Left lobe of liver (tissue), 2 donors: ENCODE results near the gene SLC50A1. TPM values are rescaled to one million over a fixed set of nuclear protein-coding genes. Genes with fewer than 3 reads are reported as not detected.
A peak's percentile ranks its signal among the peaks of the same experiment; 100 is the strongest.

ENCODE experiments used
- ATAC-seq: fragments of 200-7000 bp; cut with Tn5 transposase; one replicate; pipeline ENCODE4 v1.9.1; 2020; ENCODE audit warnings: mild to moderate bottlenecking, moderate library complexity
- DNase-seq: peaks from one replicate; pipeline ENCODE4 v3.0.0-alpha.2; 2020; ENCODE audit warnings: low spot score
- total RNA-seq: library from RNA; stranded (reverse); gene quantifications from one replicate; pipeline ENCODE4 v1.2.1, GENCODE V29; 2021
- donor health status: DM: no; HTN: no; CAD: no; lungs with moderate emphysema.
- donor health status: DM: no; HTN: yes; CAD: no.

SLC50A1 gene
- total RNA-seq, 1 donor from 2014 or later = 22.4 TPM

DNA sequence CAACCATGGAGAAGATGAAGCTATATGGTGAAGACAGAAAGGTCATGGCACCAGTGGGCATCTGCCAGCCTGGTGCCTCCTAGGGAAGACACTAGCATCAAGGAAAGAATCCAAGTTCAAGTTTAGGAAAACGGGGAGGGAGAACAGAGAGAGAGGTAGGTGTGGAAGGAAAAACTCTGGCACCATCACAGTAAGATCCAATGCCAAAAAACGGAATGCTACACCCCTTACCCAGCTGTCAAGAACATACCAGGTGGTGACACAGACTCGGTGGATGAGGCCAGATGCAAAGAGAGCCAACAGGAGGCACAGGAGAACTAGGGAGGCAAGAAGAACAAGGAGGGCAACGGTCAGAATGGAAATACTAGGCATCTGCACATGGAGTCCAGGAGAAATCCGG lies 33.9 kb downstream of the SLC50A1 start:
- ATAC-seq (no peak), DNase-seq (peak; percentile 21)

DNA sequence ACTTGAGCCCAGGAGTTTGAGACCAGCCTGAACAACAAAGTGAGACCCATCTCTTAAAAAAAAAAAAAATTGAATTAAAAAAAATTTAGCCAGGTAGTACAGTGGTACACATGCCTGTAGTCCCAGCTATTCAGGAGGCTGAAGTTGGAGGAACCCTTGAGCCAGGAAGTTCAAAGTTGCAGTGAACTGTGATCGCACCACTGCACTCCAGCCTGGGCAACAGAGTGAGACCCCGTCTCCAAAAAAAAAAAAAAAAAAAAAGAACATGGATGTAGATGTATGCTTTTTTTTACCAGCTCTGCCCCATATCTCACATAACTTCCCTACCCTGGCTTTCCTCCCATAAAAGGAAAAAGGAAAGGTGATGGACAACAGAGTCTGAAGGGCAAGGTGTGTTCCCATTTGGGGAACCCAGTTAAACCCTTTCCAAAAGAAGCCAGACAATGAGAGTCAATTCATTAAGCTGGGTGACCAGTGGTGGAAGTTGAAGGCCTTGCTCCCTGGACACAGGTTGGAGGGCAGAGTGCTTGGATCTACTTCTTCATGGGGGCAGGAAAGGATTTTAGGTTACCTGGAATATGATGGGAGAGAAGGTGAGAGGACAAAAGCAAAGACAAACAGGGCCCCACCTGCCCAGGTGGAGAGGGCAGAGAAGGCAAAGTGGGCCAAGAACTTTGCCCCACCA lies 34.6 kb downstream of the SLC50A1 start:
- no peak for ATAC-seq

DNA sequence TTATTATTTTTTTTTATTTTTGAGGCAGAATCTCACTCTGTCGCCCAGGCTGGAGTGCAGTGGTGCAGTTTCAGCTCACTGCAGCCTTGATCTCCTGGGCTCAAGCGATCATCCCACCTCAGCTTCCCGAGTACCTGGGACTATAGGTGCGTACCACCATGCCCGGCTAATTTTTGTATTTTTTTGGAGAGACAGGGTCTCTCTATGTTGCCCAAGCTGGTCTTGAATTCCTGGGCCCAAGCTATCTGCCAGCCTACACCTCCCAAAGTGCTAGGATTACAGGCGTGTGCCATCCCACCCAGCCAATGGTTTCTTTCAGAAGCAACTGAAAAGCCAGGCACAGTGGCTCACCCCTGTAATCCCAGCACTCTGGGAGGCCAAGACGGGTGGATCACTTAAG lies 35.2 kb downstream of the SLC50A1 start:
- DNase-seq = peak; percentile 30
- no peak for ATAC-seq

More for the DNA sequence above, 34.6 kb downstream of the SLC50A1 start:
- DNase-seq = peak; percentile 26

DNA sequence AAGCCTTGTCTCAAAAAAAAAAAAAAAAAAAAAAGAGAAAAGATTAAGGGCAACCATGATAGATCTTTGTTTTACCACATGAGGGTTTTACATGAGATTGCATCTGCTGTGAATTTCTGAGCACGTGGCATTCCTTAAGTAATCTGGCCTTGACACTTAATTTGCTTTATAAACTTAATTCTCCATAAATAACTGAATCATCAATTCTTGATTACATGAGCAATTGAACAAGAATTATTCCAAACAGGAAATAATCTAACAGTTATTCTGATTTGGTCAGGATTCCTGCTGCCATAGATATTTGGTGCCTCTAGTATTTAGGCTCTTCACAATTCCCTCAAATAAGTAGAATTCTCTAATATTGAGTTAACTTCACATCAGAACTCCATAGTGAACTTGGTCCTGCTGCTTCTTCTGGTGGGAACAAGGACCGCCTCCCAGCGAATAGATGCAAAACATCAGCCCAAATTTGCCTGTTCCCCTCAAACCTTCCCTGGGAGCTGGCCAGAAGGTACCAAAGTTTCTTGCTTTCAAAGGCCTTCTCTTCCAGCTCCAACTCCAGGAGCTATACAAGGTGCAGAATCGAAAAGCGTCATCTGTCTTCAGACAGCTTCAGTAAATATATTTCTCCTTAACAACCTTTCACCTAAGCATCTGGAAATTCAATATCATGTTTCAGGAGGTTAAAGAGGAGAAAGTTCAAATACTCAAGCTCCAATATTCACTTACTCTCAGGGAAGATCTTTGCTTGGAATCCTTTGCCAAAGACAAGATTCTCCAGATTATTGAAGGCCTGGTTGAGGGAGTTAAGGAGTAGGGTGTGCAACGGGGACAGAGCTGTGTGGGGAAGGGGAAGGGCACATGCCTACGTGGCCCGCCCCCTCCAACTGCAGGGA lies 36.4 kb downstream of the SLC50A1 start:
- no peak for ATAC-seq
- DNase-seq = peak; percentile 40

DNA sequence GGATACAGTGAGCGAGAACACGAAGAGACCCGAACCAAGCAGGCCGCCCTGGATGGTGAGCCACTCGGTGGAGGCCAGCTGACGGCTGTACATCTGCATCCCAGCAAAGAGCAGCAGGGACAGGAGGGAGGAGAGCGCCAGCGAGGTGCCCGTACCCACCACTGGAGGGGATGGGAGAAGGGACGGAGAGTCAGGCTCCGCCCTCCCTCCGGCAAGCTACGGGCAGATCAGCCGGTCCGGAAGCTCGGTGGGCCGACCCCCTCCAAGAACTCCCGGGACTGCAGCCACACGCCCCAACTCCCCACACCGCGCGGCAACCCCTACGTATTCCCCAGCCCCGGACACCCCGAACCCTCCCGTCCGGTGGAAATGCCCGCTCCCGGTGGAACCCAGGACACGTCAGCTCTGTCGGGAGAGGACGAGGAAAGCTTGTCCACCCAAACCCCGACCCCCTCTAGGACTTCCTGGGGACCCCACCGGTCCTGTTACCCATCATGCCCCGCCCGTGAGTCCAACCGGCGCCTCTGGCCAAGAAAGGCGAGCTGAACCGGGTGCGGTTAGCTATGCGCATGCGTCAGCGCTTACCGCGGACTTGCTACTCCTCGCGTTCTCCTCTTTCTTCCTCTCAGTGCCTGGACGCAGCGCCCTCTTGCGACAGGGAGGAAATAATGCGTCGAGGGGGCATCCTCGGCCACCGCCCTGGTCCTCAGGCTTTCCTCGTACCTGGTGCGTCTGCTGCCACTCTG lies 37.3 kb downstream of the SLC50A1 start, which contains the start of gene KRTCAP2:
Gene KRTCAP2, minus strand, starts transcription at position 573 of the 746 bp plus-strand sequence. Its CDS starts 80 bp downstream, at position 493.
- ATAC-seq = peak; percentile 88

DNA sequence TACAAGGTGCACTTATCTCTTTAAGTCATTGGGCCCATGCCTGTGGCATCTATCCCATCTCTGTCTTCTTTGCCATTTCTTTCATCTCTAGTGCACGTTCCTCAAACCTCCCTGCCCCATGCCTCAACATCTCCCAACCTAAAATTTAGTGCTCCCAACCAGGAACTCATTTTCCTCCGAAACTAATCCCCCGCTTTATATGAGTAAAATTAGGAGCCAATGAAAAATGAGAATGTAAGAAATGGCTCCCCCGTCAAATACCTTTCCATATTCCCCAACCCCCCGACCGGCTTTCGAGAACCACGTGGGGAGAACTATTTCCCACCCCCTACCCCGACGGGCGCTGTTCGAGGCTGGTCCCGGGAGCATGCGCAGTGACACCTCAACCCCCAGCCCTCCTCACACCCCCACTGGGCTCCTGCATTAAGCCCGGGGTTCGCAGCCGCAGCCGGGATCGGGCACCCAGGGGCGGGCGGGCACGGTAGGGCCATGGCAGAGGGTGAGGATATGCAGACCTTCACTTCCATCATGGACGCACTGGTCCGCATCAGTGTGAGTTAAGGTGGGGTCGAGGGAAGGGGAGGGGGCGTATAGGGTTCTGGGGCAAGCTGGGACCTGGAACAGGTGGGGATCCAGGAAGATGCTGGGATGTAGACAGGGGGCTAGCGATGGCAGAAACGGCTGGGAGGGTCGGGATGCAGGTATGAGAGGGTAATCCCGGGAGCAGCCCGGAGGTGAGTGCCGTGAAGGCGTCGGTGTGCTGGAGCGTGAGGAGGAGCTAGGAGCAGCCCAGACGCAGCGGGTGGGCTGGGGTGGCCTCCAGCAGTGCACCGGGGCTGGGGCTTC lies 38.0 kb downstream of the SLC50A1 start, which contains the start of gene TRIM46:
Gene TRIM46, plus strand, starts transcription at position 372 of the 846 bp plus-strand sequence. Its CDS starts 118 bp downstream, at position 490.
- no peak for ATAC-seq
- peak; percentile 58 for DNase-seq

More for the DNA sequence above, 37.3 kb downstream of the SLC50A1 start, which contains the start of gene KRTCAP2:
- peak; percentile 94 for DNase-seq

DNA sequence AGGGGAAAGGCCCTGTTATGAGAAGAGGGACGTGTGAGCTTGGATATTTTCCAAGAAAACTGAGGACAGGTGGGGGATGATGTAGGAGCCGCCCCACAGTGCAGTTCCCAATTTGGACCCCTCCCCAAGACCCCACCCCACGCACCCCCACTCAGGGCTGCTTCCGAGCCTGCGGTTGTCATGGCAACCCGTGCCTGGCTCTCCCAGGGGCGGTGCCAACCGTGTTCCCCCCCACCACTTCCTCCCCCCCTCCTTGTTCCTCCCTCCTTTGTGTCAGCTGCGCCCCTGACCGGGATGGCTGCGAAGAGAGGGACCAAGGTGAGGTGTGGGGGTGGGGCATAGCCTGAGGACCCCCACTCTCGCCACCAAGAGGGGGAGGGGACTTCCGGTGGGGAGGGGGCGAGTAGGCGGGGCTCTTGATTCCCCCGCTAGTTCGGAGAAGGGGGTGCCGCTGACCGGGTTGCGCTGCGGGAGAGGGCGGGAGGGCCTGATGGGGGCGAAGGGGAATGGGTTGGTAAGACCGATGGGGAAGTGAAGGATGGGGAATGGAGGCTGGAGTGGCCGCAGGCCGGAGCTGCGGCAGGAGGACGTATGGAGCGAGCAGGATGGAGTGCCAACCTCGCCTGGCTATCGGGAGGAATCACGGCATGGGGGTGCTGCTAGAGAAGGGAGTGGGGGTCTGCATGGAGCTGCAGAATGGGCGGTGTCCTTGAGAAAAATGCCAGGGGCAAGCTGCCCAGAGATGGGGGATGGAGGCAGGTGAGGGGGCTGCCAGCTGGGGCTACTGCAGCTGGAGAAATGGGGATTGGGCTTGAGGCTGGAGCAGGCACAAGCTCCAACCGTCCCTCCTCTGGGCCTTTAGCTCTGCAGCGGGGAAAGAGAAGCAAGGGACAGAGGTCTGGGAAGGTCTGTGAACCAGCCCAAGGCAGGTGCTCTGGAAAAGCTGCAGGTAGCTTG lies 39.0 kb downstream of the SLC50A1 start:
- no peak for ATAC-seq
- DNase-seq = peak; percentile 46

DNA sequence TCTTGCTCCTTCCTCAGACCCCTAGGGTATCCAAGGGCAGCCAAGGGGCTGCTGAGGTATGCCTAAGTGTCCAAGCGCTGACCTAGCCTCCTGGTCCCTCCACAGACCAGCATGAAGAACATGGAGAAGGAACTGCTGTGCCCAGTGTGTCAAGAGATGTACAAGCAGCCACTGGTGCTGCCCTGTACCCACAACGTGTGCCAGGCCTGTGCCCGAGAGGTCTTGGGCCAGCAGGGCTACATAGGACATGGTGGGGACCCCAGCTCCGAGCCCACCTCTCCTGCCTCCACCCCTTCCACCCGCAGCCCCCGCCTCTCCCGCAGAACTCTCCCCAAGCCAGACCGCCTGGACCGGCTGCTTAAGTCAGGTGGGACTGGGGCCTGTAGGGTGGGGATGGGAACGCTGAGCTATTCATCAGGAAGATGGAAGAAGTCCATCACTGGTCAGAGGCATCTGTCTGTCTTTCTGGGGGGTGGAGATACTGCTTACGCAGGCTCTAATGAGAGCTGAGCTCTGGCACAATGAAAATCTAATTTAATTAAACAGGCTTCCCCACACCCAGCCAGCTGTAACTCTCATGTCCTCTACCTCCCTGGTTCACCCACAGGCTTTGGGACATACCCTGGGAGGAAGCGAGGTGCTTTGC lies 39.8 kb downstream of the SLC50A1 start:
- ATAC-seq (no peak), DNase-seq (peak; percentile 43)

DNA sequence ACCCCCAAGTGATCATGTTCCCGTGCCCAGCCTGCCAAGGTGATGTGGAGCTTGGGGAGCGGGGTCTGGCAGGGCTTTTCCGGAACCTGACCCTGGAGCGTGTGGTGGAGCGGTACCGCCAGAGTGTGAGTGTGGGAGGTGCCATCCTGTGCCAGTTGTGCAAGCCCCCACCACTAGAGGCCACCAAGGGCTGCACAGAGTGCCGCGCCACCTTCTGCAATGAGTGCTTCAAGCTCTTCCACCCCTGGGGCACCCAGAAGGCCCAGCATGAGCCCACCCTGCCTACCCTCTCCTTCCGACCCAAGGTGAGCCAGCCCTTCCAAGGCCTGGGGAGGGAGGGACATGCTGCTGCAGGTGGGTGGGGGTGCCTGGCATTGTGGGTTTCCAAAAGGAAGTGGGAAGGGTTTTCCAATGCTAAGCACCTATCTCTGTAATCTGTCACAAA lies 40.3 kb downstream of the SLC50A1 start:
- no peak for ATAC-seq
- peak; percentile 46 for DNase-seq

DNA sequence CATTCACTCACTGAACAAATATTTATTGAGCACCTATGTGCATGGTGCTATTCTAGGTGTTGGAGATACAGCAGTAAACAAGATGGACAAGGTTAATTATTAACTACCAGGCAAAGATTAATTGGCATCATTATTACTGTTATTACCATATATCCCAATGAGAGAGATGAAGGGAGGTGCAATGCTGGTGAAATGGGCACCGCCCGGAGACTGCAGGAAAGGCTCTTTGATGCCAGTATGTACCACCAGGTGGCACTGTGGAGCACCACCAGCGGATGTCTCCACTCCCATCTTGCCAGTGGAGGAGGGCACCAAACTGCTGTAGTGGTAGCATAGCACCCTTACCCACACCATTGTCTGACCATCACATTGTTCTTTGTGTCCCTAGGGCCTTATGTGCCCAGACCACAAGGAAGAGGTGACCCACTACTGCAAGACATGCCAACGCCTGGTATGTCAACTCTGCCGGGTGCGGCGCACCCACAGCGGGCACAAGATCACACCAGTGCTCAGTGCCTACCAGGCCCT lies 41.0 kb downstream of the SLC50A1 start:
- peak; percentile 72 for ATAC-seq
- peak; percentile 77 for DNase-seq

DNA sequence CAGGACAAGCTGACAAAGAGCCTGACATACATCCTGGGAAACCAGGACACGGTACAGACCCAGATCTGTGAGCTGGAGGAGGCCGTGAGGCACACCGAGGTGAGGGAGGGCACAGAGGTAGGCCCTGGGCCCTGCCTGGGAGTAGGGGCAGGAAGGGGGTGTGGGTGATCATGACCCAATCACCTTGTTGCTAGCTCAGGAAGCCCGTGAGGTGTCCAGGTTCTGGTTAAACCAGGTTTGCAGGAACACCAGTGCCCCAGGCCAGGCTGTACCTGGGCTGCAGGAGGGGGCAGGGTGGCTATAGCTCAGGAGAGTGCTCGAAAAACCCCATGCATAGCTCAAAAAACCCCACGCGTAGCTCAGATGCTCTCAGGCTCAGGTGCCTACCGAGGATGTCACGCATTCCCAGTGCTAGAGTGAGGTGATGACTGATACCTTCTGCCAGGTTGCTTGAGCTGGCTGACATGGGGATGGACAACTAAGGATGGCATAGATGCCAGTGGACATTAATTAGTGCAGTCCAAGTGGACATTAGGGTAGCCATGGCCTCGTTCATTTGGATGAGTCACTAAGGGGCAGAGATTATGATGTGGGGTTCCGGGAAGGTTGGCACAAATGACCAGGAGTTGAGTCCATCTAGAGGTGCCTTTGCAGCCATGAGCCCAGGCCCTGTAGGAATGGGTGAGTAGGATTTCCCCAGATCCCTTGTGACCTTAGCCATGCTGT lies 41.7 kb downstream of the SLC50A1 start:
- DNase-seq = peak; percentile 45
- no peak for ATAC-seq

DNA sequence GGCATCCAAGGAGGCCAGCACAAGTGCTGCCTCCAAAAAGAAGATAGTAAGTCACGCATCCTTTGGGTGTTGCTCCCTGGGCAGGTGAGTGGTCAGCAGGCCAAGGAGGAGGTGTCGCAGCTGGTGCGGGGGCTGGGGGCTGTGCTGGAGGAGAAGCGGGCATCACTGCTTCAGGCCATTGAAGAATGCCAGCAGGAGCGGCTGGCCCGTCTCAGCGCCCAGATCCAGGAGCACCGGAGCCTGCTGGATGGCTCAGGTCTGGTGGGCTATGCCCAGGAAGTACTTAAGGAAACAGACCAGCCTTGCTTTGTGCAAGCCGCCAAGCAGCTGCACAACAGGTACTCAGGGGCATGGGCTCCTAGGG lies 42.2 kb downstream of the SLC50A1 start:
- DNase-seq = peak; percentile 44

DNA sequence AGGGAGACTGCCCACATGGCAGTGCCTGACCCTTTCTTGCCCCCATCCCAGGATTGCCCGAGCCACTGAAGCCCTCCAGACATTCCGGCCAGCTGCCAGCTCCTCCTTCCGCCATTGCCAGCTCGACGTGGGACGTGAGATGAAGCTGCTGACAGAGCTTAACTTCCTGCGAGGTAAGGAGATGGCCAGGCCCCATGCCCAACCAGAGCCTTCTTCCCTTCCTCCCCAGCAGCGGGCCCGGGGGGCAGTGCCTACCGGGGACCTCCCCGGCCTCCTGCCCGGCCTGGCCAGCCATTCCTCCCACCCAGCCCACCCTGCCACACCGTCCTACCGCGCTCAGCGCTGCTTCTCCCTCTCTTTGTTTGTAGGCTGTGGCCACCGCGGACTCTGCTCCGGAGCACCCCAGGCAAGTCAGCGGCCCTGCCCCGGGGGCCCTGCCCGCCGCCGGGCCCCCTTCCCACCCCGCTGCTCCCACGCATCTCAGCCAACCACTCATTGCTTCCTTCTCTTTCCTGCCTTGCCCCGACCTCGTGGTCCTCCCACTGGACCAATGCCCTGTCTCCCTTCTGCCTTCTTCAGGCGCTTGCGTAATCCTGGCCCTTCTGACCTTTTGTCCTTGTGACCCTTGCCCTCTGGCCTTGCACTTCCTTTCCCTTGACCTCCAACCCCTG lies 42.9 kb downstream of the SLC50A1 start:
- ATAC-seq (no peak), DNase-seq (peak; percentile 46)

More for the DNA sequence above, 42.2 kb downstream of the SLC50A1 start:
- ATAC-seq = no peak

DNA sequence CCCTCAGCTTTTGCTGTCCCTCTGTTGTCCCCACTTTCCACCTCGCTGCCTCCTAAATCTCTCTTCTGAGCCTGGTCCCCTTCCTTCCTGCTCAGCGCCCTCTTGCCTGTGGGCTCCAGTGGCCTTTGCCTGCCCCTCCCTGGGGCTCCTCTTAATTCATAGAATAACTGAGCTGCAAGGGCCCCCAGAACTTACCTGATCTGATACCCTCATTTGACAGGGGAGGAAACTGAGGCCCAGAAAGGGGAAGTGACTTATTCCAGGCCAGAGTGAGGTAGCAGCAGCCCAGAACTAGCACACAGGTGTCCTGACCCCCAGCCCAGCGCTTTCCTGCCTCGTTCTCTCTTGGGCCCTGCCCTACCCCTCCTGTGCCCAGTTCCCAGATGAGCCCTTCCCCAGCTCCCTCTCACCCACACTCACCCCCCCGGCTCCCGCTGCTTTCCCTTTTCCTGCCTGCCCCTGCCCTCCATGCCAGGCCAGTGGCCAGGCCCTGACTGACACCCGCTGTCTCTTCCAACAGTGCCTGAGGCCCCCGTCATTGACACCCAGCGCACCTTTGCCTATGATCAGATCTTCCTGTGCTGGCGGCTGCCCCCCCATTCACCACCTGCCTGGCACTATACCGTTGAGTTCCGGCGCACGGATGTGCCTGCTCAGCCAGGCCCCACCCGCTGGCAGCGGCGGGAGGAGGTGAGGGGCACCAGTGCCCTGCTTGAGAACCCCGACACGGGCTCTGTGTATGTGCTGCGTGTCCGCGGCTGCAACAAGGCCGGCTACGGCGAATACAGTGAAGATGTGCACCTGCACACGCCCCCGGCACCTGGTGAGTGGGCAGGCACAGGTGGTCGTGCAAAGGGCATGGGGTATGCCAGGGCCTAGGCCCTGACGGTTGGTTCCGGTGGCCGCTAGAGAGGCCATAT lies 43.7 kb downstream of the SLC50A1 start:
- ATAC-seq = no peak
- DNase-seq = peak; percentile 48

DNA sequence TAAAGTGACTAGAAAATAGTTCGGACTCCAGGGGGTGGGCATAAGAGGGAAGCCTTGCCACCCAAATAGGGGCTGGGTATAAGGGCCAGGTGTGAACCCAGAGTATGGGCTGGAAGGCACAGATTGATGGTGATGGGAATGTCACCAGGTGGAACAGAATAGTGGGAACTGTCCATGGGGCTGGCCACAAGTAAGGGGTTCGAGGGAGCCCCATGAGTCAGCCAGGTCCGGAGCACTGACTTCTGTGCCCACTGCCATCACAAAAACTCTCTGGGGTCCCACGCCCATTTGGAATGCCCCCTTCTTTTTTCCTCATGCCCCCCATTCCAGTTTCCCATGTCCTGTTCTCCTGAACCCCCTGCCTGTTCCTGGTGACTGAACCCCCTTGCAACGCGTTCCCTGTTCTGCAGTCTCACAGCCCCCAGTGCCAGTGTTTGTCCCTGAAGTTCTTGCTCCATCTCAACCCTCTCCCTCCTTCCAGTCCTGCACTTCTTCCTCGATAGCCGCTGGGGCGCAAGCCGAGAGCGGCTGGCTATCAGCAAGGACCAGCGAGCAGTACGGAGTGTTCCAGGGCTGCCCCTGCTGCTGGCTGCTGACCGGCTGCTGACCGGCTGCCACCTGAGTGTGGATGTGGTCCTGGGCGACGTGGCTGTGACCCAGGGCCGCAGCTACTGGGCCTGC lies 45.9 kb downstream of the SLC50A1 start:
- ATAC-seq = no peak
- peak; percentile 41 for DNase-seq
